Sigmoid colon (tissue), 4 donors: ENCODE results near the gene ZBTB7C.

Experiments
- EP300 ChIP-seq, 4 donors: sonication (generic); formaldehyde crosslinking; IDR thresholded peaks; one replicate each; pipeline ENCODE4 v1.6.1; 2017; ENCODE audit warnings: antibody characterized with exemption in 4 of 4
- POLR2AphosphoS5 ChIP-seq, 4 donors: sonication (generic); formaldehyde crosslinking; IDR thresholded peaks; one replicate each; pipeline ENCODE4 v1.6.1; 2017; ENCODE audit warnings: antibody characterized with exemption in 4 of 4
- TF ChIP-seq, protein P1 (sequence below), 4 experiments: fragments of 450-650 bp in 3 of 4; fragments of 200-600 bp in 1 of 4; IDR thresholded peaks; one replicate each; pipeline ENCODE4 v1.5.1; 2016 to 2019; ENCODE audit warnings: antibody characterized with exemption in 4 of 4, mild to moderate bottlenecking in 3 of 4, moderate library complexity in 2 of 4

DNA sequence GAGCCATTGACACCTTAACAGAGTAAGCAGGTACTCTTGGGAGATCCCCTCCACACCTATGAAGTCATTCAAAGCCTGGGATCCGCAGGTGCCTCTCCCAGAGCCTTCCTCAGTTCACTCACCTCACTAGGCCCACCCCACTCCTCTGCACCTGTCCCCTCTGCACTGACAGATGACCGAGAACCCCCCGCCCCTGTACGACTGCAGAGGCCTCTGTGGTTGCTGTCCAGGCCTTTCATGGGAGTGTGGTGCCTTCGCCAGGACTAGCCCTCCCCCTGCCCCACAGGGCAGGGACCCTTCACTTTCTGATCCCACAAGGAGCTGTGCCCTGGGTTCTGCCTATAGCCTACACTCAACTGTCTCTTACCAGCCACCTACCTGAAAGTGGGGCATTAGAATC is 238.5 kb downstream of the ZBTB7C start:
- TF ChIP-seq, protein P1, sequence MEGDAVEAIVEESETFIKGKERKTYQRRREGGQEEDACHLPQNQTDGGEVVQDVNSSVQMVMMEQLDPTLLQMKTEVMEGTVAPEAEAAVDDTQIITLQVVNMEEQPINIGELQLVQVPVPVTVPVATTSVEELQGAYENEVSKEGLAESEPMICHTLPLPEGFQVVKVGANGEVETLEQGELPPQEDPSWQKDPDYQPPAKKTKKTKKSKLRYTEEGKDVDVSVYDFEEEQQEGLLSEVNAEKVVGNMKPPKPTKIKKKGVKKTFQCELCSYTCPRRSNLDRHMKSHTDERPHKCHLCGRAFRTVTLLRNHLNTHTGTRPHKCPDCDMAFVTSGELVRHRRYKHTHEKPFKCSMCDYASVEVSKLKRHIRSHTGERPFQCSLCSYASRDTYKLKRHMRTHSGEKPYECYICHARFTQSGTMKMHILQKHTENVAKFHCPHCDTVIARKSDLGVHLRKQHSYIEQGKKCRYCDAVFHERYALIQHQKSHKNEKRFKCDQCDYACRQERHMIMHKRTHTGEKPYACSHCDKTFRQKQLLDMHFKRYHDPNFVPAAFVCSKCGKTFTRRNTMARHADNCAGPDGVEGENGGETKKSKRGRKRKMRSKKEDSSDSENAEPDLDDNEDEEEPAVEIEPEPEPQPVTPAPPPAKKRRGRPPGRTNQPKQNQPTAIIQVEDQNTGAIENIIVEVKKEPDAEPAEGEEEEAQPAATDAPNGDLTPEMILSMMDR (IDR thresholded peaks at IDR 0.05): no peak
- TF ChIP-seq EP300 (IDR thresholded peaks at IDR 0.05) (no peak), POLR2AphosphoS5 (IDR thresholded peaks at IDR 0.05) (no peak)
